ENCODE data around the gene LHFPL3. TPM values are rescaled to one million over a fixed set of nuclear protein-coding genes. Genes with fewer than 3 reads are reported as not detected.

The LHFPL3 gene
- total RNA-seq, 4 donors from 2014 or later = not detected

- intact Hi-C loops (cut with DNase I; ENCODE audit: low total_unique reads) = no loop called here
- H3K36me3 ChIP-seq = no peaks in the 10 kb centered on the region
These were observed 567.3 kb downstream of the LHFPL3 start for GRCh38 chr7:104895522-104896236.

DNA sequence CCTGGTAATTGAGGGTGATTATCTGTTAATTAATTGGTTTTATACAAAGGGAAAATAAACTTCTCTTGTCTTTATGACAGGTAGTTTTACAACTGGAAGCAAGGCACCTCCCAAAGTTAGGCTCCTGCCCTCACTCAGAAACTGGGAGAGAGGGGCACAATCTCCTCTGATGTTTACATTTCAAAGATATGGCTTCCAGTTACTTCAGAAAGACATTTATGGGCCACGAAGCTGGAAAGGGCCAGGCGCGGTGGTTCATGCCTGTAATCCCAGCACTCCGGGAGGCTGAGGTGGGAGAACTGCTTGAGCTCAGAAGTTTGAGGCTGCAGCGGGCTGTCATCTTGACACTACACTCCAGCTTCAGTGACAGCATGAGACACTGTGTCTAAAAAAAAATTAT is 570.0 kb downstream of the LHFPL3 start:
- no peaks in the 10 kb centered on the region for H3K9me3 ChIP-seq
- intact Hi-C loops (cut with DNase I; ENCODE audit: low total_unique reads) (no loop called here), in situ Hi-C loops (cut with MboI; ENCODE audit: low sequenced_read_pairs in 4 of 4) (no loop called here)
- H3K36me3 ChIP-seq = no peaks in the 10 kb centered on the region
- no peaks in the 10 kb centered on the region for H3K27me3 ChIP-seq
- ATAC-seq = no peak
- no peak for TF ChIP-seq POLR2A (IDR thresholded peaks at IDR 0.05)
- TF ChIP-seq CTCF (IDR thresholded peaks at IDR 0.05 in 4 of 5, conservative IDR thresholded peaks at IDR 0.05 in 1 of 5) = no peak
- H3K4me3 ChIP-seq = no peak overlapping the region
- no peak for DNase-seq
- no peaks in the 10 kb centered on the region for H3K4me1 ChIP-seq
- no peak overlapping the region for H3K27ac ChIP-seq

More at GRCh38 chr7:104895522-104896236, 567.3 kb downstream of the LHFPL3 start:
- Histone ChIP-seq H3K27me3 (no peaks in the 10 kb centered on the region), H3K27ac (no peak overlapping the region), H3K4me3 (no peak overlapping the region), H3K9me3 (no peaks in the 10 kb centered on the region), H3K4me1 (no peaks in the 10 kb centered on the region)
- in situ Hi-C loops (cut with MboI; ENCODE audit: low sequenced_read_pairs in 4 of 4) = no loop called here
- no peak for TF ChIP-seq POLR2A (IDR thresholded peaks at IDR 0.05)
- TF ChIP-seq CTCF (IDR thresholded peaks at IDR 0.05 in 4 of 5, conservative IDR thresholded peaks at IDR 0.05 in 1 of 5) = no peak
- ATAC-seq (no peak), DNase-seq (no peak)

GRCh38 chr7:104900525-104901239 is 572.3 kb downstream of the LHFPL3 start:
- in situ Hi-C loops (cut with MboI; ENCODE audit: low sequenced_read_pairs in 4 of 4) = loop anchor here in 1 of 4 donors (25.0 kb wide), 1 partner anchor 663 kb away; no protein-coding TSS in a partner anchor

DNA sequence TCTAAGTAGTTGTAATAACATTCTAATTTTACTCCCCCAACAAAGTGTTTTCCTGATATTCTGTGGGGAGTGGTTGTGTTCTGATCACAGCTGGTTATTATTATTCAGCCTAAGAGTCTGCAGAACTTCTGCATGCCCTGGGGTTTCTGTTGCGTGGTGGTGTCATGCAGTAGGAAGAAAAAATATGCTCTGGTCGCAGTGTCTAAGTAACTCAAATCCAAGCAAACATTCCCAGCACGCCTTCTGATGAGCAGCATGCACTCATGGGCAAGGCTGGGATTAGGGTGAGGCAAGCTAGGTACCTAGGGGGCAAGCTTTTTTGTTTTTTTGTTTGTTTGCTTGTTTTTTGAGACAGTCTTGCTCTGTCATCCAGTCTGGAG is 572.8 kb downstream of the LHFPL3 start:
- TF ChIP-seq POLR2A (IDR thresholded peaks at IDR 0.05) = no peak
- TF ChIP-seq CTCF (IDR thresholded peaks at IDR 0.05 in 4 of 5, conservative IDR thresholded peaks at IDR 0.05 in 1 of 5) = no peak
- intact Hi-C loops (cut with DNase I; ENCODE audit: low total_unique reads) (no loop called here), in situ Hi-C loops (cut with MboI; ENCODE audit: low sequenced_read_pairs in 4 of 4) (loop anchor here in 1 of 4 donors (25.0 kb wide), 1 partner anchor 664 kb away; no protein-coding TSS in a partner anchor)
- H3K9me3 ChIP-seq = no peaks in the 10 kb centered on the region
- no peak overlapping the region for H3K27ac ChIP-seq
- DNase-seq (no peak), ATAC-seq (no peak)
- H3K36me3 ChIP-seq = no peaks in the 10 kb centered on the region
- H3K27me3 ChIP-seq = no peaks in the 10 kb centered on the region
- no peak overlapping the region for H3K4me3 ChIP-seq
- H3K4me1 ChIP-seq = no peaks in the 10 kb centered on the region

More at GRCh38 chr7:104900525-104901239, 572.3 kb downstream of the LHFPL3 start:
- H3K9me3 ChIP-seq = no peaks in the 10 kb centered on the region
- H3K27me3 ChIP-seq = no peaks in the 10 kb centered on the region
- no peak for DNase-seq
- H3K27ac ChIP-seq = no peak overlapping the region
- ATAC-seq = no peak
- TF ChIP-seq CTCF (IDR thresholded peaks at IDR 0.05 in 4 of 5, conservative IDR thresholded peaks at IDR 0.05 in 1 of 5) (no peak), POLR2A (IDR thresholded peaks at IDR 0.05) (no peak)
- H3K4me1 ChIP-seq = no peaks in the 10 kb centered on the region
- H3K36me3 ChIP-seq = no peaks in the 10 kb centered on the region
- H3K4me3 ChIP-seq = no peak overlapping the region
- intact Hi-C loops (cut with DNase I; ENCODE audit: low total_unique reads) = no loop called here
